Panc1 (cell line): ENCODE results near the gene RCL1. TPM values are rescaled to one million over a fixed set of nuclear protein-coding genes. Genes with fewer than 3 reads are reported as not detected.
A peak's percentile ranks its signal among the peaks of the same experiment; 100 is the strongest.

Experiments used
- ATAC-seq: fragments of 200-7000 bp; cut with Tn5 transposase; 2 replicates; pipeline ENCODE4 v1.9.1; 2020; ENCODE audit warnings: mild to moderate bottlenecking, moderate library complexity
- BruUV-seq: library from RNA; stranded (reverse); fragments of 400-500 nt; replicated peaks from 2 replicates; lab custom pipeline; 2021; lab: Mats Ljungman, UMichigan
- CTCF ChIA-PET: fragments of 300-600 bp; sonication (Branson Sonifier 250); formaldehyde crosslinking; loops from one replicate; lab custom pipeline; 2022; ENCODE audit warnings: antibody characterized with exemption; lab: Charles Lee
- POLR2A ChIA-PET: fragments of 300-600 bp; sonication (Branson Sonifier 250); formaldehyde crosslinking; loops from one replicate; lab custom pipeline; 2022; ENCODE audit warnings: antibody characterized with exemption; lab: Charles Lee
- DNase-seq: peaks from one replicate; pipeline ENCODE4 v3.0.0-alpha.2; 2010; ENCODE audit warnings: low read depth, low spot score
- H3K27ac ChIP-seq: 2 replicates; pipeline ENCODE4 v1.5.1; 2011; ENCODE audit warnings: mild to moderate bottlenecking, low read length, inconsistent platforms
- H3K27me3 ChIP-seq: fragments of 200-500 bp; sonication (Bioruptor generic); 2 replicates; pipeline ENCODE4 v1.6.0; 2014; ENCODE audit warnings: low read length, inconsistent platforms; ENCODE audit not compliant: control insufficient read depth, insufficient read depth
- H3K36me3 ChIP-seq: fragments of 200-500 bp; sonication (Bioruptor generic); 2 replicates; pipeline ENCODE4 v1.5.1; 2014; ENCODE audit warnings: inconsistent platforms, mild to moderate bottlenecking, low read length, moderate library complexity; ENCODE audit not compliant: control insufficient read depth, insufficient read depth
- H3K4me1 ChIP-seq: 2 replicates; pipeline ENCODE4 v1.5.1; 2011; ENCODE audit warnings: inconsistent platforms, mild to moderate bottlenecking, low read length, moderate library complexity; ENCODE audit not compliant: control insufficient read depth, insufficient read depth
- H3K4me3 ChIP-seq, 2 experiments: 2 replicates each; pipeline ENCODE4 v1.5.1; 2011 to 2012; ENCODE audit warnings: low read depth in 2 of 2, low read length in 2 of 2, mild to moderate bottlenecking in 2 of 2, inconsistent platforms in 1 of 2, moderate library complexity in 1 of 2
- H3K9me3 ChIP-seq: fragments of 200-500 bp; sonication (Bioruptor generic); 2 replicates; pipeline ENCODE4 v1.5.1; 2014; ENCODE audit warnings: low read depth, mild to moderate bottlenecking, inconsistent platforms, low read length, moderate library complexity; ENCODE audit not compliant: control insufficient read depth, insufficient read depth
- CTCF ChIP-seq: fragments of 450-650 bp; IDR thresholded peaks from 2 replicates; pipeline ENCODE4 v1.5.1; 2017; ENCODE audit warnings: mild to moderate bottlenecking
- POLR2AphosphoS5 ChIP-seq: IDR thresholded peaks from 2 replicates; pipeline ENCODE4 v1.6.1; 2012; ENCODE audit warnings: mild to moderate bottlenecking, low read depth, low read length, moderate library complexity
- REST ChIP-seq, 2 experiments: IDR thresholded peaks; 2 replicates each; pipeline ENCODE4 v1.6.1; 2011 to 2012; ENCODE audit warnings: low read depth in 2 of 2, control low read depth in 1 of 2, low read length in 1 of 2, mild to moderate bottlenecking in 1 of 2, moderate library complexity in 1 of 2; ENCODE audit not compliant: insufficient read depth in 1 of 2
- SIN3A ChIP-seq: IDR thresholded peaks from 2 replicates; pipeline ENCODE4 v1.6.1; 2012; ENCODE audit warnings: low read depth, mild to moderate bottlenecking, low read length, moderate library complexity, borderline replicate concordance; ENCODE audit not compliant: insufficient read depth
- TCF7L2 ChIP-seq: IDR thresholded peaks from 2 replicates; pipeline ENCODE4 v1.6.1; 2011; ENCODE audit warnings: mild to moderate bottlenecking, low read depth, low read length, inconsistent platforms
- in situ Hi-C: cut with HindIII; loops from 2 replicates; pipeline ENCODE4 v1.10.0; 2016; ENCODE audit warnings: low sequenced_read_pairs, low pct_unique_long_range_greater_than_20kb
- intact Hi-C: fragments of 100-400 bp; cut with micrococcal nuclease; formaldehyde crosslinking; loops from one replicate; pipeline ENCODE4 v1.10.0; 2022; ENCODE audit not compliant: unreplicated experiment
- total RNA-seq: library from RNA; stranded (reverse); gene quantifications from one replicate; pipeline ENCODE4 v1.2.1, GENCODE V29; 2021; ENCODE audit not compliant: unreplicated experiment

RCL1 gene
- total RNA-seq, 1 experiment from 2014 or later, result 11.2 TPM

GRCh38 chr9:4832786-4833579 is 40.2 kb downstream of the RCL1 start:
- BruUV-seq, result no TSS peak
- Histone ChIP-seq H3K27ac (no peak overlapping the region), H3K36me3 (no peaks in the 10 kb centered on the region), H3K9me3 (no peaks in the 10 kb centered on the region), H3K27me3 (no peaks in the 10 kb centered on the region), H3K4me3 (no peak overlapping the region), H3K4me1 (no peaks in the 10 kb centered on the region)
- TF ChIP-seq TCF7L2, result no peak
- TF ChIP-seq POLR2AphosphoS5, result no peak
- TF ChIP-seq SIN3A, result no peak
- no peak for TF ChIP-seq CTCF
- TF ChIP-seq REST (IDR thresholded peaks at IDR 0.05; ENCODE audit: insufficient read depth in 1 of 2, low read depth in 2 of 2, low read length in 1 of 2), result no peak
- ChIA-PET POLR2A (no interaction called here), CTCF (no interaction called here)
- intact Hi-C loops, result no loop called here
- DNase-seq (peak; percentile 81), ATAC-seq (peak; percentile 96)
- in situ Hi-C loops, result no loop called here

- intact Hi-C loops (no loop called here), in situ Hi-C loops (no loop called here)
- no peaks in the 10 kb centered on the region for H3K9me3 ChIP-seq
- no peak overlapping the region for H3K27ac ChIP-seq
- POLR2A ChIA-PET, result no interaction called here
- no peaks in the 10 kb centered on the region for H3K36me3 ChIP-seq
- no TSS peak for BruUV-seq
- no peaks in the 10 kb centered on the region for H3K4me1 ChIP-seq
- DNase-seq, result no peak
- no peak for ATAC-seq
- no peak overlapping the region for H3K4me3 ChIP-seq
- TF ChIP-seq TCF7L2, result no peak
- no peak for TF ChIP-seq POLR2AphosphoS5
- no peak for TF ChIP-seq REST (IDR thresholded peaks at IDR 0.05; ENCODE audit: insufficient read depth in 1 of 2, low read depth in 2 of 2, low read length in 1 of 2)
- TF ChIP-seq SIN3A, result no peak
- CTCF ChIA-PET, result no interaction called here
- H3K27me3 ChIP-seq, result no peaks in the 10 kb centered on the region
Measured at GRCh38 chr9:4833781-4834560, 41.2 kb downstream of the RCL1 start.
